ENCODE measurements around the gene TGFBI. TPM values are rescaled to one million over a fixed set of nuclear protein-coding genes. Genes with fewer than 3 reads are reported as not detected.

TGFBI gene
- total and polyA plus RNA-seq, 7 donors = 18.8 to 35.9 (median 28.3) TPM

DNA sequence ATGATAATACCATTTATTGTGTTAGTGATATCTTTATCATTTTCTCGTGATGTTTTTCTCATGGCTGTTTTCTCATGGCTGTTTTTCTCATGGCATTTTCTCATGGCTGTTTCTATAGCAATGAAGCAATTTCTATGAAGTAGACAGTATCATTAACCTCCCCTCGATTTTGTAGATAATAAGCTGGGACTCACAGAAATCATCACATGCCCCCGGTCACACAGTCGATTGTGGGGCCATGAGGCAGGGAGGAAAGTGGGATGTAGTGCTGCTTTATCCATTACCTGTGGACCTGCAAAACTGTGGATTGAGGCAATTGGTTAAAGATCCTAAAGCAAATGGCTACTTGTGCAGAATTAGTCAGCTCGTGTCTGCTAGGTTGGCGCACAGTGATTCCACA, 47.3 kb downstream of the TGFBI start:
- Histone ChIP-seq H3K9me3 (no peaks in the 10 kb centered on the region), H3K27ac (no peak overlapping the region), H3K27me3 (ENCODE audit: insufficient read depth in 3 of 3, low read length in 2 of 3) (no peaks in the 10 kb centered on the region), H3K36me3 (ENCODE audit: insufficient read depth in 1 of 2, low read depth in 1 of 2) (no peaks in the 10 kb centered on the region), H3K4me1 (no peaks in the 10 kb centered on the region), H3K4me3 (no peak overlapping the region)
- TF ChIP-seq, protein P1, sequence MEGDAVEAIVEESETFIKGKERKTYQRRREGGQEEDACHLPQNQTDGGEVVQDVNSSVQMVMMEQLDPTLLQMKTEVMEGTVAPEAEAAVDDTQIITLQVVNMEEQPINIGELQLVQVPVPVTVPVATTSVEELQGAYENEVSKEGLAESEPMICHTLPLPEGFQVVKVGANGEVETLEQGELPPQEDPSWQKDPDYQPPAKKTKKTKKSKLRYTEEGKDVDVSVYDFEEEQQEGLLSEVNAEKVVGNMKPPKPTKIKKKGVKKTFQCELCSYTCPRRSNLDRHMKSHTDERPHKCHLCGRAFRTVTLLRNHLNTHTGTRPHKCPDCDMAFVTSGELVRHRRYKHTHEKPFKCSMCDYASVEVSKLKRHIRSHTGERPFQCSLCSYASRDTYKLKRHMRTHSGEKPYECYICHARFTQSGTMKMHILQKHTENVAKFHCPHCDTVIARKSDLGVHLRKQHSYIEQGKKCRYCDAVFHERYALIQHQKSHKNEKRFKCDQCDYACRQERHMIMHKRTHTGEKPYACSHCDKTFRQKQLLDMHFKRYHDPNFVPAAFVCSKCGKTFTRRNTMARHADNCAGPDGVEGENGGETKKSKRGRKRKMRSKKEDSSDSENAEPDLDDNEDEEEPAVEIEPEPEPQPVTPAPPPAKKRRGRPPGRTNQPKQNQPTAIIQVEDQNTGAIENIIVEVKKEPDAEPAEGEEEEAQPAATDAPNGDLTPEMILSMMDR (IDR thresholded peaks at IDR 0.05) = no peak
- ATAC-seq = no peak
- WGBS, 3 donors = 68 to 81% (median 71%) methylated on average over 6 of the region's 6 CpGs
- intact Hi-C loops (cut with DNase I) = no loop called here
- DNase-seq = no peak

DNA sequence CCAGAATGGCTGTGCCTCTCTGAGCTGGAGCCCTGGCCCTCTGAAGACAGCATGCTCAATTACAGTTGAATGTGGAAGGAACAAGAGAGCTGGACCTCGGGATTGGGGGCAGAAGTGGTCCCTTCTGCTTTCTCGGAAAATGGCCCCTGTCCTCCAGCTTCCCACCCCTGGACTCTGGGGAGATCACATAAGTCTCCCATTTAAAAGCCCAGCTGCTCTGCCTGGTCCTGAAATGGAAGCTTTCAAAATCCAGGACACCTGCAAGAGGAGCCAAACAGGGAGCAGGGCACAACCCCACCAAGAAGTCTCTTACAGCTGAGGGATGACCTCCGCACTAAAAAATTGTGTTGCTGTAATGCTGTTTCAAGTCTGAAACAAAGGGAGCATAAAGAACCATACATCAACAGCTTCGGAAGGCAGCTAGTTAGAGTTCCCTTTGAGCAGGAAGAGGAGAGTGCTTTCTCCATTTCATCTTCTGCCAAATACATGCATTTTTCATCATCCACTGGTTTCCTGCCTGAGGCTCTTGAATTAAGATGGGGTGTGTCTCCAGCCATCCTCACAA, 48.2 kb downstream of the TGFBI start:
- Histone ChIP-seq H3K27ac (no peak overlapping the region), H3K36me3 (ENCODE audit: insufficient read depth in 1 of 2, low read depth in 1 of 2) (no peaks in the 10 kb centered on the region), H3K9me3 (no peaks in the 10 kb centered on the region), H3K4me3 (no peak overlapping the region), H3K4me1 (peaks cover 2% of the 10 kb centered on the region), H3K27me3 (ENCODE audit: insufficient read depth in 3 of 3, low read length in 2 of 3) (no peaks in the 10 kb centered on the region)
- TF ChIP-seq, protein P1 (IDR thresholded peaks at IDR 0.05) = no peak
- intact Hi-C loops (cut with DNase I) = no loop called here
- DNase-seq (no peak), ATAC-seq (no peak)
- WGBS, 3 donors = 85 to 90% (median 88%) methylated on average over 4 of the region's 4 CpGs

DNA sequence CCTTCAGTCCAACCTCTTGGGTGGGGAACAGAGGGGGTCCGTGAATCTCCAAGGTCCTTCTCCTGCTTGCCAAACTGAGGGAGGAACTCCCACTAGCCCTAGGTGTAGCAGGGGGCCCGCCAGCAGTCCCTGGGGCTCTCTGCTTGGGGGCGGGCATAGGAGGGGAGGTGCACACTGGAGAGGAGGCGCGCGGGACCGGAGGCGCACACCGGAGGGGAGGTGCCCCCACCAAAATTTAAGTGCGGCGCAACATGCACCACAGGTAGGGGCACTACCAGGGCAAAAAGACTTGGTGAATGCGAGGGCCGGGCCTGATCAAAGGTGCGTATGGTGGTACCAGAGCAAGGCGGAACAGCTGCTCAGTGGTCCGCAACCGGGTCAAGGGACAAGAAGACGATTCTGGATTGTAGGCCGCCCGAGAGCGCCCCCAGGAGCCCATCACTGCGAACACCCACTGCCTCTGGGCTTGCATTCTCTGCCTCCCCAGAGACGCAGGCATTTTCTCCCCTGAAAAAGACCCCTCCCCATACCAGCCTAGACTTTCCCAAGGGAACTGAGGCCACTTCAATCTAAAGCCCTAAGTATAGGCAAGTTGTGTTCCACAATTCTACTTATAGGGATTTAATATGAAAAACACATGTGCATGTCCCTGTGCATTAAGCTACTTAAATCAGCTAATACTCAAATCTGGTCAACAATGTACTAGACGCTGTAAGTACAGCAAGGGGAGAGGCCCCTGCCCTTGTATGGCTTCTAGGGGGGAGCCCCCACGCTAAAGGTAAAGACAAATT, 50.6 kb downstream of the TGFBI start:
- ATAC-seq = no peak

DNA sequence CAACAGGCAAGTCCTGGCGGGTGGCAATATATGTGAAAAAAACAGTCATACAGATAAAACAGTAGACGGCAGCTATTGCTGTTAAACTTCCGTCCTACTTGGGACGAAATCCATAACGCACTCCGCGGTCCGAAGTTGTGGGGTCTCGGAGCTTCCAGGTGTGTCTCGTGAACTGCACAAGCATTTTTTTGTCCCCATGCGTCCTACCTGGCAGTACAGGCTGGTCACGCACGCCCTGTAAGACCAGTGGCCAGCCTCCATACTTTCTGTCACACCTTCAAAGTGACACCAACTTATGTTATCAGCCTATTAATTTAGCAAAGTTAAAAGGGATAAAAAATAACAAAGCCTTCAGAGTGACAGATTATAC, 51.3 kb downstream of the TGFBI start:
- no peak overlapping the region for H3K27ac ChIP-seq

More for the DNA sequence above, 50.6 kb downstream of the TGFBI start:
- Histone ChIP-seq H3K4me3 (no peak overlapping the region), H3K4me1 (peaks cover 5% of the 10 kb centered on the region), H3K9me3 (no peaks in the 10 kb centered on the region), H3K27me3 (ENCODE audit: insufficient read depth in 3 of 3, low read length in 2 of 3) (no peaks in the 10 kb centered on the region), H3K27ac (no peak overlapping the region), H3K36me3 (ENCODE audit: insufficient read depth in 1 of 2, low read depth in 1 of 2) (no peaks in the 10 kb centered on the region)
- WGBS, 3 donors = 80 to 81% (median 80%) methylated on average over 21 to 25 of the region's 25 CpGs
- no peak for DNase-seq
- intact Hi-C loops (cut with DNase I) = no loop called here
- TF ChIP-seq, protein P1 (IDR thresholded peaks at IDR 0.05) = no peak

More for the DNA sequence above, 51.3 kb downstream of the TGFBI start:
- Histone ChIP-seq H3K27me3 (ENCODE audit: insufficient read depth in 3 of 3, low read length in 2 of 3) (no peaks in the 10 kb centered on the region), H3K4me3 (peak overlapping the region; percentile 31), H3K36me3 (ENCODE audit: insufficient read depth in 1 of 2, low read depth in 1 of 2) (no peaks in the 10 kb centered on the region), H3K4me1 (peaks cover 5% of the 10 kb centered on the region), H3K9me3 (no peaks in the 10 kb centered on the region)
- ATAC-seq (peak in 1 of 4 donors; percentile 39), DNase-seq (no peak)
- 65 to 78% (median 70%) methylated on average over 13 of the region's 13 CpGs for WGBS, 3 donors
- TF ChIP-seq, protein P1 (IDR thresholded peaks at IDR 0.05) = no peak
- intact Hi-C loops (cut with DNase I) = loop anchor here (5.0 kb wide), 2 partner anchors 92 to 133 kb away; no protein-coding TSS in a partner anchor
